Vagina (tissue), 2 donors: ENCODE measurements around the gene AADACL3. TPM values are rescaled to one million over a fixed set of nuclear protein-coding genes. Genes with fewer than 3 reads are reported as not detected.
"Not testable (repeated sequence)": the region's sequence is repeated elsewhere in the genome, so short reads cannot be mapped to it uniquely, and the experiment has no call there.

Source experiments
- DNase-seq, 2 donors: peaks; one replicate each; pipeline ENCODE4 v3.0.0-alpha.2; 2017; ENCODE audit errors: extremely low spot score in 2 of 2
- H3K27ac ChIP-seq: fragments of 200-600 bp; sonication (generic); one replicate; pipeline ENCODE4 v1.5.1; 2019
- H3K27me3 ChIP-seq: fragments of 200-600 bp; sonication (generic); one replicate; pipeline ENCODE4 v1.5.1; 2019
- H3K36me3 ChIP-seq, 2 donors: fragments of 200-600 bp; sonication (generic); one replicate each; pipeline ENCODE4 v1.5.1; 2017 to 2019
- H3K4me1 ChIP-seq: fragments of 200-600 bp; sonication (generic); one replicate; pipeline ENCODE4 v1.5.1; 2019
- H3K4me3 ChIP-seq, 2 donors: fragments of 200-600 bp; sonication (generic); 1 replicate in 1 of 2; 2 replicates in 1 of 2; pipeline ENCODE4 v1.5.1; 2016 to 2019
- H3K9me3 ChIP-seq: fragments of 200-600 bp; sonication (generic); one replicate; pipeline ENCODE4 v1.5.1; 2019
- CTCF ChIP-seq, 3 experiments: fragments of 450-650 bp in 2 of 3; fragments of 200-600 bp in 1 of 3; sonication (generic) in 1 of 3; IDR thresholded peaks; one replicate each; pipeline ENCODE4 v1.5.1; 2017 to 2019; ENCODE audit warnings: antibody characterized with exemption in 3 of 3, mild to moderate bottlenecking in 2 of 3, moderate library complexity in 2 of 3
- POLR2A ChIP-seq, 2 donors: fragments of 450-650 bp; IDR thresholded peaks; one replicate each; pipeline ENCODE4 v1.6.1; 2017; ENCODE audit warnings: antibody characterized with exemption in 2 of 2, mild to moderate bottlenecking in 2 of 2, moderate library complexity in 2 of 2
- POLR2AphosphoS5 ChIP-seq, 2 donors: sonication (generic); formaldehyde crosslinking; IDR thresholded peaks; one replicate each; pipeline ENCODE4 v1.9.0; 2017; ENCODE audit warnings: antibody characterized with exemption in 2 of 2, mild to moderate bottlenecking in 2 of 2, low read depth in 1 of 2; ENCODE audit not compliant: insufficient read depth in 1 of 2
- intact Hi-C: fragments of 100-400 bp; cut with DNase I; formaldehyde crosslinking; loops from one replicate; pipeline ENCODE4 v1.15.1; 2023
- total RNA-seq: library from RNA; depleted of rRNA; stranded (reverse); fragments of >200 nt; gene quantifications from one replicate; pipeline ENCODE4 v1.2.3, GENCODE V29; 2016

Gene AADACL3
- total RNA-seq, 1 donor from 2014 or later: not detected

DNA sequence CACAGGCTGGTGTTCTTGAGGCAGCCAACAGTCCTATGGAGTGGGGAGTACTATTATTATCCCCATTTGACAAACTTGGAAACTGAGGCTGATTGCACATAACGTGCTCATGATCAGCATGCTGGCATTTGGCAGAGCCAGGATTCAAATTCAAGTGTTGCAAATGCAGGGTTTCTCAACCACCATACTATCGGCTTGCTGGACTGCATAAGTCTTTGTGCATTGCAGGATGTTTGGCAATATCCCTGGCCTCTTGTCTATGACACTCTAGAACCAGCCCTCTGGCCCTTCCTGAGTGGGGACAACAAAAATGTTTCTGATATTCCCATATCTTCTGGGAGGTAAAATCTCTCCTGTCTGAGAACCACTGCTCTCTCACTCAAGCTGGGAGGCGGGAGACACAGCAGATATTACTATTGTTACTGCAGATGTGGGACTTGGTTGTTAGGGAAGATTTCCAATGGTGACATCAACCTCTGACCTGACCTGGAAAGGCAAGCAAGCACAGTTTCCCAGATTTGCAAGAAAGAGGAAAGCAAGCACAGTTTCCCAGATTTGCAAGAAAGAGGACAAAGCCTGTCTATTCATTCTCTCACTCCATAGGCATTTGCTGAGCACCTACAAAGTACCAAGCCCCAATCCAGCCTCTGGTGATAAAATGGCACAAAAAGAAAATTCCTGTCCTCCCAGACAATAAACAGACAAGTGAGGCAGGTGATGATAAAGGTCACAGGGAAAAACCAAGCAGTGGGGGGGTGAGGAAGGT is 1.0 kb upstream of the AADACL3 start:
- Histone ChIP-seq H3K27me3 (no peaks in the 10 kb centered on the region), H3K4me3 (no peak overlapping the region), H3K4me1 (no peaks in the 10 kb centered on the region), H3K36me3 (no peaks in the 10 kb centered on the region), H3K27ac (no peak overlapping the region), H3K9me3 (no peaks in the 10 kb centered on the region)
- no peak for TF ChIP-seq POLR2A (IDR thresholded peaks at IDR 0.05)
- no peak for TF ChIP-seq POLR2AphosphoS5 (IDR thresholded peaks at IDR 0.05; ENCODE audit: insufficient read depth in 1 of 2, low read depth in 1 of 2)
- no peak for TF ChIP-seq CTCF (IDR thresholded peaks at IDR 0.05)
- DNase-seq: no peak
- intact Hi-C loops: no loop called here

GRCh38 chr1:12717301-12717838 is 1.5 kb downstream of the AADACL3 start:
- no peak overlapping the region for H3K4me3 ChIP-seq
- H3K27me3 ChIP-seq: no peaks in the 10 kb centered on the region
- no peak for DNase-seq
- no peaks in the 10 kb centered on the region for H3K36me3 ChIP-seq
- intact Hi-C loops: no loop called here
- H3K4me1 ChIP-seq: no peaks in the 10 kb centered on the region
- H3K9me3 ChIP-seq: no peaks in the 10 kb centered on the region
- TF ChIP-seq POLR2A (IDR thresholded peaks at IDR 0.05) (no peak), CTCF (IDR thresholded peaks at IDR 0.05) (no peak), POLR2AphosphoS5 (IDR thresholded peaks at IDR 0.05; ENCODE audit: insufficient read depth in 1 of 2, low read depth in 1 of 2) (no peak)
- H3K27ac ChIP-seq: no peak overlapping the region

GRCh38 chr1:12722626-12723025 is 6.7 kb downstream of the AADACL3 start:
- Histone ChIP-seq H3K27me3 (no peaks in the 10 kb centered on the region), H3K9me3 (no peaks in the 10 kb centered on the region), H3K27ac (no peak overlapping the region), H3K4me1 (no peaks in the 10 kb centered on the region), H3K4me3 (no peak overlapping the region), H3K36me3 (no peaks in the 10 kb centered on the region)
- TF ChIP-seq POLR2AphosphoS5 (IDR thresholded peaks at IDR 0.05; ENCODE audit: insufficient read depth in 1 of 2, low read depth in 1 of 2) (no peak), POLR2A (IDR thresholded peaks at IDR 0.05) (no peak), CTCF (IDR thresholded peaks at IDR 0.05) (no peak)
- no peak for DNase-seq
- intact Hi-C loops: no loop called here

DNA sequence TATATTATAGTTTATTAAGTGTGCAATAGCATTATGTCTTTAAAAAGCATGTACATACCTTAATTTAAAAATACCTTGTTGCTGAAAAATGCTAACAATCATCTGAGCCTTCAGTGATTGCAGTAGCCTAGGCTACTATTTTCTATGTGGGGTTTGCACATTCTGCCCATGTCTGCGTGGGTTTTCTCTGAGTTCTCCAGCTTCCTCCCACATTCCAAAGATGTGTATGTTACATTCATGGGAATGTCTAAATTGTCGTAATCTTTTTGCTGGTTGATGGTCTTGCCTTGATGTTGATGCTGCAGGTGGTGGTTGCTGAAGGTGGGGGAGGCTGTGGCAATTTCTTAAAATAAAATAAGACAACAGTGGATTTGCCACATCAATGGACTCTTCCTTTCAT is 12.5 kb downstream of the AADACL3 start:
- Histone ChIP-seq H3K4me1 (no peaks in the 10 kb centered on the region), H3K27me3 (no peaks in the 10 kb centered on the region), H3K36me3 (no peaks in the 10 kb centered on the region), H3K27ac (no peak overlapping the region), H3K4me3 (no peak overlapping the region), H3K9me3 (no peaks in the 10 kb centered on the region)
- intact Hi-C loops: no loop called here
- TF ChIP-seq CTCF (IDR thresholded peaks at IDR 0.05) (no peak), POLR2A (IDR thresholded peaks at IDR 0.05) (no peak), POLR2AphosphoS5 (IDR thresholded peaks at IDR 0.05; ENCODE audit: insufficient read depth in 1 of 2, low read depth in 1 of 2) (no peak)
- DNase-seq: no peak

DNA sequence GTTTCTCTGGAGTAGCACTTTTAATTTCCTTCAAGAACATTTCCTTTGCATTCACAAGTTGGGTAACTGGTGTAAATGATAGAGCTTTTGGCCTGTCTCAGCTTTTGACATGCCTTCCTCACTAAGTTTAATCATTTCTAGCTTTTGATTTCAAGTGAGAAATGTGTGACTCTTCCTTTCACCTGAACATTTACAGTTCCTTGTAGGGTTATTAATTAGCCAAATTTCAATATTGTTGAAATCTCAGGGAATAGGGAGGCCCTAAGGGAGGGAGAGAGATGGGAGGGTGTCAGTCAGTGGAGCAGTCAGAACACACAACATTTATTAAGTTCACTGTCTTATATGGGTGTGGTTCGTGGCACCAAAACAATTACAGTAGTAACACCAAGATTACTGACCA is 14.2 kb downstream of the AADACL3 start:
- intact Hi-C loops: no loop called here
- Histone ChIP-seq H3K36me3 (no peaks in the 10 kb centered on the region), H3K27ac (no peak overlapping the region), H3K27me3 (no peaks in the 10 kb centered on the region), H3K9me3 (no peaks in the 10 kb centered on the region), H3K4me1 (no peaks in the 10 kb centered on the region), H3K4me3 (no peak overlapping the region)
- no peak for DNase-seq
- no peak for TF ChIP-seq CTCF (IDR thresholded peaks at IDR 0.05)
- TF ChIP-seq POLR2AphosphoS5 (IDR thresholded peaks at IDR 0.05; ENCODE audit: insufficient read depth in 1 of 2, low read depth in 1 of 2): no peak
- TF ChIP-seq POLR2A (IDR thresholded peaks at IDR 0.05): no peak

- H3K27ac ChIP-seq, H3K4me3 ChIP-seq, H3K36me3 ChIP-seq, H3K9me3 ChIP-seq, H3K27me3 ChIP-seq, intact Hi-C loops, H3K4me1 ChIP-seq, DNase-seq: not testable (repeated sequence)
Measured at GRCh38 chr1:12731084-12731483, 15.2 kb downstream of the AADACL3 start.
